Activated T-helper 1 cell treated with Interleukin-2 at 50 U/mL for 16 hours (primary cell): ENCODE results near the gene TTF2.

Source experiments
- DNase-seq: peaks from one replicate; pipeline ENCODE4 v3.0.0-alpha.2; 2020; ENCODE audit warnings: low read depth

TTF2 gene

DNA sequence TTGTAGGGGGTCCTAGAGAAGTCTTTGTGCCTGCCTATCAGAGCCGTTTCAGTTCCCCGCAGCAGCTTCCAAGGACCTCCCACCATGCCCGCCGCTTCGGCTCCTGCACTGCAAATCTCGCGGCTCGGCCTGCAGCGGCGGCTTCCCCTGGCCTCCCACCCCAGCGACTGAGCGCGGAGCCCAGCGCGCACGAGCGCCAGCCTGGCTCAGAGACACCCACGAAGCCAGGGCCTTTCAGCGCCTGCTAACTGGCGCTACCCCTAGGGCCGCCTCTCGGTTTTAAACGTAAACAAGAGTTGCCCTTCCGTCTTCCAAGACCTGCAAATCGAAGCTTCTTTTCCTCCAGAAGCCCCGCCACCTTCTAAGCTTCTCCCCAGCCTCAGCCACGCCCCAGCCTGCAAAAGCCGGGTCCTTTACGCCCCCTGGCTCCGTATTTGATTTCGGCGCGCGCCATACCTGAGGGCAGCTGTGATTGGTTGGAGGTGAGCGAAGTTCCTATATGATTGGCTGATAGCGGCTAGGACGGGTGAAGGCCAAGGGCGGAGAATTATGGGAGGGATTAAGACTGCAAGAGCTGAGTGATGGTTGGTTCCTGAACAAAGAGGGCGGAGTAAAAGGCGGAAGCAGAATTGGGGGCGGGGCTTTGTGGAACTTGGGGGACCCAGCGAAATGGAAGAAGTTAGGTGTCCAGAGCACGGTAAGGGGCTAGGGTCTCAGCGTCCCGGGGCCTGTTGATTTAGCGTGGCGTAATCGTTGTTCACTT lies at the start of gene TTF2:
TSS of gene TTF2 (plus strand) at position 649 of the 763 bp plus-strand sequence. CDS start at position 670, 21 bp downstream.
- peak; percentile 90 for DNase-seq

DNA sequence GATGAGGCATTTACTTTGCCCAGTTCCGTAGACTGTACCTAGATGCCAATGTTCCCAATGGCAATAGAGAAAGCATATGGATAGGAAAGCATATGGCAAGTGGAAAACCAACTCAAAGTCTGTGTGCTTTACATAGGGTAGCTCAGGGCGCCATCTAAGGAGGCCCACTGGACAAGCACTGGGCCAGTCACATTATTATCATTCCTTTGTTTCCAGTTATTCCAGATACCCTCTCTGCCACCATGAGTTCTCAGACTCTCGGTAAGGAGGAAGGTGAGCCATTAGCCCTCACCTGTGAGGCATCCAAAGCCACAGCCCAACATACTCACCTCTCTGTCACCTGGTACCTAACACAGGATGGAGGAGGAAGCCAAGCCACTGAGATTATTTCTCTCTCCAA lies 48.8 kb upstream of the TTF2 start:
- no peak for DNase-seq

- DNase-seq, result no peak
These were observed 46.7 kb upstream of the TTF2 start for GRCh38 chr1:117013309-117013858.

DNA sequence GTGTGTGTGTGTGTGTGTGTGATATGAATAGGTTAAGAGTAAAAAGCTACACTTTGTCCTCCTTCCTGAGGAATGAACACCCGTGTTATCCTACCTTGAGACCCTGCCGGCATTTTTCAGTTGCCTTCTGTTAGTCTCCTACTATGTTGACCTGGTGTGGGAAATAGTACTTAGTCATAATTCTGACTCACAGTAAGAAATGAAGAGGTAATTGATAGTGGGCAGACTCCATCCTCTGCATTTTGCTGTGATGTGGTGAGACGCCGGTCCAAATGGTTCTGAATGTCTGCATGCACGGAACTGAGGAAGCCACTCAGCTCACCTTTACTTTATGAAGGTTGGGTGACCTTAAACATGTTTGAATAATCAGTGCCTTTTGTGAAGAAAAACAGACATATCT lies 45.9 kb upstream of the TTF2 start:
- DNase-seq, result no peak

GRCh38 chr1:117015724-117016123 lies 44.4 kb upstream of the TTF2 start:
- no peak for DNase-seq

DNA sequence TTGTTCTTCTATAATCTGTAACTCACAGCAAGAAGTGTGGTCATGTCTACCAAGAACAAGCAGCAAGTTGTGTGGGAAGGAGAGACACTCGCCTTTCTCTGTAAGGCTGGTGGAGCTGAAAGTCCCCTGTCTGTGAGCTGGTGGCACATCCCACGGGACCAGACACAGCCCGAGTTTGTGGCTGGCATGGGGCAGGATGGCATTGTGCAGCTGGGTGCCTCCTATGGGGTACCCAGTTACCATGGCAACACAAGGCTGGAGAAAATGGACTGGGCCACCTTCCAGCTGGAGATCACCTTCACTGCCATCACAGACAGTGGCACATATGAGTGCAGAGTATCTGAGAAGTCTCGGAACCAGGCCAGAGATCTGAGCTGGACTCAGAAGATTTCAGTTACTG lies 43.1 kb upstream of the TTF2 start:
- no peak for DNase-seq

- DNase-seq, result no peak
These were observed 42.5 kb upstream of the TTF2 start for GRCh38 chr1:117017648-117018047.

- DNase-seq, result no peak
These were observed 39.5 kb upstream of the TTF2 start for GRCh38 chr1:117020526-117021156.

- no peak for DNase-seq
These were observed 38.0 kb upstream of the TTF2 start for GRCh38 chr1:117022114-117022513.

DNA sequence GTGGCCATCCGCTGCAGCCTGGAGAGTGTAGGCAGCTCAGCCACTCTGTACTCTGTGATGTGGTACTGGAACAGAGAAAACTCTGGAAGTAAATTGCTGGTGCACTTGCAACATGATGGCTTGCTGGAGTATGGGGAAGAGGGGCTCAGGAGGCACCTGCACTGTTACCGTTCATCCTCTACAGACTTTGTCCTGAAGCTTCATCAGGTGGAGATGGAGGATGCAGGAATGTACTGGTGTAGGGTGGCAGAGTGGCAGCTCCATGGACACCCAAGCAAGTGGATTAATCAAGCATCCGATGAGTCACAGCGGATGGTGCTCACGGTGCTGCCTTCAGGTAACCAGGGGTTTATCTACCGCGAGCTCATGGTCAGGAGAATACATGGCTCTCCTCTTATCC lies 34.6 kb upstream of the TTF2 start:
- DNase-seq, result no peak

DNA sequence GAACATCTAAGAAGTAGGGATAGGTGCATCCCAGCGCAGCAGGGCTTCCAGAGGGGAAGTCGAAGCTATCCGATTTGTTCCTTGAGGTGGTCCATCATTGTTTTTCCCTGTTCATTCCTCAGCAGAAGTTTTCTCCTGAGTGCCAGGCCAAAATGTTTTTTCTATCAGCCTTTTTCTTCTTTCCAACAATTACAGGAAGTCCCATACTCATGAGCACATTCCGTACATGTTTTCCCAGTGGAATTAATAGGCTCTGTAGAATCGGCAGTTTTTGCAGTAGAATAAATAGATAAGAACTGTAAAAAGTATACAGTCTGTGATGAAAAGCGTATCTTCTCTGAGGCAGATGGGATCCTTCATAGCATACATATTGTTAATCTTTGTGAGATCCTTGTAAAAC lies 33.8 kb upstream of the TTF2 start:
- DNase-seq, result no peak

DNA sequence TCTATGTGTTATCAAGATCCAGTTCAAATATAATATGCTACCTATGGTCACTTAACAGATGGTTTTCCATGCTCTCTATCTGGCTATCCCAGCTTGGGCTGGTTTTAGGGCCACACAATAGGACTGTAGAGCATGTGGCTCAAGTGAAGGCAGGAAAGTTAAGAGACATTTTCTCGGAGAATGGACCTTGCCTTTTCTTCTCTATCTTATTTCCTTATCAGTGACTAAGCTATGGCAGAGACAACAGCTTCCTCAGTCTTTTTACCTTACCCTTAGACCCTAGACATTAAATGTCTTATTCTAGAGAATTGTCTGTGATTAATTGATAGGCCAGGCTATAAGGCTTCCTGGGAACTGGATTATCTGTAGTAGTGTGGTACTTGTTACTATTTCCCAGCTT lies 30.4 kb upstream of the TTF2 start:
- no peak for DNase-seq

DNA sequence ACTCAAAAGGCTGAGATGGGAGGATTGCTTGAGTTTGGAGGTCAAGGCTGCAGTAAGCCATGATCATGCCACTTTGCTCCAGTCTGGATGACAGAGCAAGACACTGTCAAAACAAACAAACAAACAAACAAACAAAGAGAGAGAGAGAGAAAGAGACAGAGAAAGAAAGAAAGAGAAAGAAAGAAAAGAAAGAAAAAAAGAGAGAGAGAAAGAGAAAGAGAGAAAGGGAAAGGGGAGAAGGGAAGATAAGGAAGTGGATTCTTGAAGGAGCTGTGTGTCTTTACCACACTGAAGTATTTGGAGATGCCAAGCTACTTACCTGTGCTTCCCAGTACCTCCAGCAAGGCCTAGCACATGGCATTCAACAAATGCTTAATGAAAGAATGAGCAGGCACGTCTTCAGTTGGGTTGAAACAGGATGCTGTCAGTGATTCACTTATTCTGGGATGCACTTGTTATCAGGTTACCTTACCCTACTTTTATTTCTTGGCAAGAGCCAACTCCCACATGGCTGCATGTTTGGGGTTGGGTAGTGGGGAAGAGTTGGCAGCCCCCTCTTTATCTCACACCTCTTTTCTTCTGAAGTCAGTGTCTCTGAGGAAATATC lies 29.8 kb upstream of the TTF2 start:
- DNase-seq, result no peak

DNA sequence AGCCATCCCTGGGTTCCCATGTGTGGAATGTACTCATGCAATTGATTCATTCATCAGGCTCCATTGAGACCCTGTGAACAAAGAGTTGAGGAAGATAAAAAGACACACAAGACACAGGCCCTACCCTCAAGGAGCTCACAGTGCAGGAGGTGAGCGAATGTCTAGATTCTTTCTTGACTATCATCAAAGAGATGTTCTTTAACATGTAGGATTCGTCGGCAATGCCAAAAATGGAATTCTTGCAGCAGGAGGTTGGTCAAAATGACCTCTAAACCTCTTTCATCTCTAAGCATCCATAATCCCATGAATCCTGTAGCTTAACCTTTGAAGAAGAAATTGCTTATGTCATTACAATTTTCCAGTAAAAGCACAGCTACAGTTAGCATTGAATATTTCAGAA lies 27.9 kb upstream of the TTF2 start:
- DNase-seq, result no peak

- DNase-seq, result no peak
These were observed 27.2 kb upstream of the TTF2 start for GRCh38 chr1:117032681-117033539.

DNA sequence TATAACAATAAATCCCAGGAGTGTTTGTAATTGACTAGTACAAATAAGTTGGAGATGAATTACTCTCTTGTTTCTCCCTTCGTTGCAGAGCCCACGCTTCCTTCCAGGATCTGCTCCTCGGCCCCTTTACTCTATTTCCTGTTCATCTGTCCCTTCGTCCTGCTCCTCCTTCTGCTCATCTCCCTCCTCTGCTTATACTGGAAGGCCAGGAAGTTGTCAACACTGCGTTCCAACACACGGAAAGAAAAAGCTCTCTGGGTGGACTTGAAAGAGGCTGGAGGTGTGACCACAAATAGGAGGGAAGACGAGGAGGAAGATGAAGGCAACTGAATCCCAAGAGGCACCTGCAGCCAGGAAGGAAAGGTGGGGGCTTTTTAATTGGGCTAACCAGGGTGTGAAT lies 26.4 kb upstream of the TTF2 start:
- DNase-seq, result no peak

DNA sequence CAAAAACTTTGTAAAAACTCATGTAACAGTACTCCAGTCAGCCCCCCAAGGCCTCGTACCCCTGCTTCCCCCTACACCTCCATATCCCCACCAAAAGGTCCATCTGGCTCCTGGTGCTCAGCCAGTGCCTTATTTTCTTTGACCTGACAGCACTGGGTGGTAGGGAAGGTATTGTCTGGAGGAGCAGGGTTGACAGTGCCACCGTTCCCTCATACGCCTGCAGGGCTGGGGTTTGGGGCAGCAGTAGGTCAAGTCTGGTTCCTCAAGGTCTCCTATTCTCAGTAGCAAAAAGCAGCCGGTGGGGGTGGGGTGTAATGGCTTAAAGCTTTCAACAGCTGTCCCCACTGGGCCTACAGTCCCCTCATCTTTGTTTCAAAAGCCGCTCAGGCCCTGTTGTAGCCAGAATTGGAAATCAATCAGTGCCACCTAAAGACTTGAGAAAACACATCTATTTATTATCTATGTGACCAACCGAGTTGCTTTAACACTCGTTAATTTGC lies 25.3 kb upstream of the TTF2 start:
- DNase-seq, result no peak

GRCh38 chr1:117036018-117036461 lies 24.1 kb upstream of the TTF2 start:
- DNase-seq, result no peak

GRCh38 chr1:117037802-117038201 lies 22.3 kb upstream of the TTF2 start:
- no peak for DNase-seq

GRCh38 chr1:117038236-117038635 lies 21.9 kb upstream of the TTF2 start:
- no peak for DNase-seq

DNA sequence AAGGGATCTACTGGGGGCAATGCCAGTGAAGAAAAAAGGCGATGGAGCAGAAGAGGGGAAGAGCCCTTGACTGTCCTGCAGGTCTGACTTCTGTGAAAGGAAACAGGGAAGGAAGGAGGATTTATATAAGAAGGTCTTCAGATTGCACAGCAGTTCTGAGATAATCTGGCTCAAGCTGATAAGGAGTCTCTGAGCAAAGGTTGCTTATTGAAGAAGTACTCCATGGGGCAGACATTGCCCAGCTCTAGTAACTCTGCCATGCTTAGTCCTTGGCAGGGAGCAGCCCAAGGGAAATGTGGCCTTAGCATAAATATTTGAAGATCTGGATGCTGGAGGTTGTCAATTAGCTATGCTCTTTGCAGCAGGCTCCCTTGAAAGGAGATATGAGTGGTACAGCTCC lies 15.9 kb upstream of the TTF2 start:
- DNase-seq, result no peak

DNA sequence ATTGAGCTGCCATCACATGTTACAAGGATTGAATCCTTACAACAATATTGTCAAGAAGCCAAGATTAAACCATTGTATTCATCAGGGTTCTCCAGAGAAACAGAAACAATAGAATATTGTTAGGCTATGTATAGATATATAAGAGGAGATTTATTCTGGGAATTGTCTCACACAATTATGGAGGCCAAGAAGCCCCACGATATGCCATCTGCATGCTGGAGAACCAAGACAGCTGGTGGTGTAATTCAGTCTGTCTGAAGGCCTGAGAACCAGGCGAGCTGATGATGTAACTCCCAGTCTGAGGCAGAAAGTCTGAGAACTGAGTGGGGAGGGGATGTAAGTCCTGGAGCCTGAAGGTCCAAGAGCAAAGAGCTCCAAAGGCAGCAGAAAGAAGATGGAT lies 14.5 kb upstream of the TTF2 start:
- no peak for DNase-seq
